ENCODE results near the gene FTCD. TPM values are rescaled to one million over a fixed set of nuclear protein-coding genes. Genes with fewer than 3 reads are reported as not detected.

Gene FTCD
- total and polyA plus RNA-seq, 9 of the 15 experiments (the other 6 are each of a cell fraction or from before 2014, with no cell fraction given) = 0.11 to 1.6 (median 0.67) TPM; not detected in 5

DNA sequence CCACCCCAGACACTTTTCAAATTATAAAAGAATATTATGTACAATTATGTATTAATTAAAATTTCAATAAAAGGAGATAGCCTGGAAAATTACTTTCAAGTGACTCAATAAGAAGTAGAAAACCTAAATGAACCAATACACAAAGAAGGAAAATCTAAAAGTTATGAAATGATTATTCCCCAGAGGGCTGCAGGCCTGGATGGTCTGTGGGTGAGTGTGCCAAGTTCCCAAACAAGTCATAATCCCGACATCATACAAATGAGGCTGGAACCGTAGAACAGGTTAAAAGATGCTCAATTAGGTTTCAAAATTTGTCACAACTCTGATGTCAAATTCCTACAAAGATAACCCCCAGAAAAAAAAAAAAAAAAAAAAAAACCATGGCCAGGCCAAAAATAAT lies 16.2 kb upstream of the FTCD start (continued):
- TF ChIP-seq REST (IDR thresholded peaks at IDR 0.05; ENCODE audit: borderline replicate concordance) = no peak
- TF ChIP-seq REST (CRISPR knock-in tag; IDR thresholded peaks at IDR 0.05; ENCODE audit: low read depth) = no peak
- no peak for TF ChIP-seq NELFE (IDR thresholded peaks at IDR 0.05; ENCODE audit: insufficient read depth, insufficient read length)
- no peak for TF ChIP-seq ZBTB1 (CRISPR knock-in tag; IDR thresholded peaks at IDR 0.05; ENCODE audit: borderline replicate concordance, low read depth)
- TF ChIP-seq ZNF41 (CRISPR knock-in tag; conservative IDR thresholded peaks at IDR 0.05) = no peak
